OCI-LY1 (cell line): ENCODE measurements around the gene CCL25.

Experiments
- H2AFZ ChIP-seq: fragments of 200-600 bp; sonication (generic), shearing (Covaris generic); 2 replicates; pipeline ENCODE4 v1.6.0; 2014; ENCODE audit warnings: antibody characterized with exemption, mild to moderate bottlenecking, low read length
- H3F3A ChIP-seq: fragments of 200-600 bp; sonication (generic), shearing (Covaris generic); 2 replicates; pipeline ENCODE4 v1.6.0; 2014; ENCODE audit warnings: mild to moderate bottlenecking, antibody characterized with exemption, low read length, moderate library complexity; ENCODE audit not compliant: insufficient read depth
- H3K27ac ChIP-seq: fragments of 200-600 bp; sonication (generic); 2 replicates; pipeline ENCODE4 v1.5.1; 2014; ENCODE audit warnings: low read length, mixed run types, mild to moderate bottlenecking, low read depth; ENCODE audit not compliant: poor library complexity, severe bottlenecking
- H3K27me3 ChIP-seq: fragments of 200-600 bp; sonication (generic); 2 replicates; pipeline ENCODE4 v1.6.0; 2014; ENCODE audit warnings: antibody characterized with exemption, mild to moderate bottlenecking, low read length, moderate library complexity; ENCODE audit not compliant: insufficient read depth
- H3K36me3 ChIP-seq: fragments of 200-600 bp; sonication (generic); 2 replicates; pipeline ENCODE4 v1.6.1; 2014; ENCODE audit warnings: mild to moderate bottlenecking, antibody characterized with exemption, low read length, moderate library complexity, mixed read lengths; ENCODE audit not compliant: insufficient read depth
- H3K4me1 ChIP-seq: fragments of 200-600 bp; sonication (generic); 2 replicates; pipeline ENCODE4 v1.5.1; 2014; ENCODE audit warnings: mild to moderate bottlenecking, low read length, moderate library complexity; ENCODE audit not compliant: insufficient read depth, severe bottlenecking
- H3K4me2 ChIP-seq: fragments of 200-600 bp; sonication (generic), shearing (Covaris generic); 2 replicates; pipeline ENCODE4 v1.6.1; 2014; ENCODE audit warnings: low read length
- H3K4me3 ChIP-seq: fragments of 200-600 bp; sonication (generic); 2 replicates; pipeline ENCODE4 v1.5.1; 2014; ENCODE audit warnings: low read length, low read depth, mild to moderate bottlenecking, mixed read lengths; ENCODE audit not compliant: poor library complexity, severe bottlenecking
- H3K79me2 ChIP-seq: fragments of 200-600 bp; shearing (Covaris generic); 2 replicates; pipeline ENCODE4 v1.6.1; 2016; ENCODE audit warnings: mixed run types, low read length, mixed read lengths; ENCODE audit not compliant: insufficient read depth
- H3K9ac ChIP-seq: fragments of 200-600 bp; sonication (generic), shearing (Covaris generic); 2 replicates; pipeline ENCODE4 v1.6.1; 2014; ENCODE audit warnings: mild to moderate bottlenecking, low read length, mixed read lengths
- H3K9me2 ChIP-seq: fragments of 200-600 bp; sonication (generic), shearing (Covaris generic); 2 replicates; pipeline ENCODE4 v1.6.1; 2014; ENCODE audit warnings: low read depth, mild to moderate bottlenecking, low read length, mixed read lengths
- H3K9me3 ChIP-seq: fragments of 200-600 bp; shearing (Covaris generic); 2 replicates; pipeline ENCODE4 v1.6.1; 2014; ENCODE audit warnings: low read length, mixed read lengths
- H4K20me1 ChIP-seq: fragments of 200-600 bp; sonication (generic), shearing (Covaris generic); 2 replicates; pipeline ENCODE4 v1.6.0; 2016; ENCODE audit warnings: mild to moderate bottlenecking, low read length; ENCODE audit not compliant: insufficient read depth
- EZH2 ChIP-seq: fragments of 200-600 bp; sonication (generic), shearing (Covaris generic); IDR thresholded peaks from 2 replicates; pipeline ENCODE4 v1.8.0; 2017; ENCODE audit warnings: borderline replicate concordance, mixed run types, mild to moderate bottlenecking, antibody characterized with exemption, low read length, moderate library complexity, mixed read lengths
- TF ChIP-seq, protein P1 (sequence below): fragments of 200-600 bp; sonication (generic), shearing (Covaris generic); IDR thresholded peaks from 2 replicates; pipeline ENCODE4 v1.5.1; 2017; ENCODE audit warnings: mild to moderate bottlenecking, antibody characterized with exemption, low read length, moderate library complexity, mixed read lengths

CCL25 gene

DNA sequence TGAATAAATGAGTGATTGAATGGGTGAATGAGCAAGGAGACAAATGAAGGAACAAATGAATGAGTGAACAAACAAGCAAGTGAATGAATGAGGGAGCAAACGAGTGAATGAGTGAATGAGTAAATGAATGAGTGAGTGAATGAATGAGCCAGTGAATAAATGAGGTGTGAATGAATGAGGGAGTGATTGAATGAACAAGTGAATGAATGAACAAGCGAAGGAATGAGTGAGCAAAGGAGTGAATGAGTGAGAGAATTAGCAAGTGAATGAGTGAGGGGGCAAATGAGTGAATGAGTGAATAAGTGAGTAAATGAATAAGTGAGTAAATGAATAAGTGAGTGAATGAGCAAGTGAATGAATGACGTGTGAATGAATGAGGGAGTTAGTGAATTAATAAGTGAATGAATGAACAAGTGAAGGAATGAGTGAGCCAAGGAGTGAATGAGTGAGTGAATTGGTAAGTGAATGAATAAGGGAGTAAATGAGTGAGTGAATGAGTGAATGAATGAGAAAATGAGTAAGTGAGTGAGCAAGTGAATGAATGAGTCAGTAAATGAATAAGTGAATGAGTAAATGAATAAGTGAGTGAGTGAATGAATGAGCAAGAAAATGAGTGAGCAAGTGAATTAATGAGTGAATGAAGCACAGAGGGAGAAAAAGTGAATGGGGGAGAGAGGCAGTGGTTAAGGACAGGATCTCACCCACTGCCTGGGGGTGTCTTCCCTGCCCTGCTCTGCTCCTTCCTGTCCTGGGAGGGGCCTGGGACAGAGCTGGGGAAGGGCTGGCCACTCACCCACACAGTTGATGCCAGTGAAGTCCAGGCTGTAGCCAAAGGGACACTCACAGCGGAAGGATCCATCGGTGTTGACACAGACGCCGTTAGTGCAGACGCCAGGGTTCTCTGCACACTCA is 36.4 kb downstream of the CCL25 start:
- H3K36me3 ChIP-seq: no peaks in the 10 kb centered on the region

DNA sequence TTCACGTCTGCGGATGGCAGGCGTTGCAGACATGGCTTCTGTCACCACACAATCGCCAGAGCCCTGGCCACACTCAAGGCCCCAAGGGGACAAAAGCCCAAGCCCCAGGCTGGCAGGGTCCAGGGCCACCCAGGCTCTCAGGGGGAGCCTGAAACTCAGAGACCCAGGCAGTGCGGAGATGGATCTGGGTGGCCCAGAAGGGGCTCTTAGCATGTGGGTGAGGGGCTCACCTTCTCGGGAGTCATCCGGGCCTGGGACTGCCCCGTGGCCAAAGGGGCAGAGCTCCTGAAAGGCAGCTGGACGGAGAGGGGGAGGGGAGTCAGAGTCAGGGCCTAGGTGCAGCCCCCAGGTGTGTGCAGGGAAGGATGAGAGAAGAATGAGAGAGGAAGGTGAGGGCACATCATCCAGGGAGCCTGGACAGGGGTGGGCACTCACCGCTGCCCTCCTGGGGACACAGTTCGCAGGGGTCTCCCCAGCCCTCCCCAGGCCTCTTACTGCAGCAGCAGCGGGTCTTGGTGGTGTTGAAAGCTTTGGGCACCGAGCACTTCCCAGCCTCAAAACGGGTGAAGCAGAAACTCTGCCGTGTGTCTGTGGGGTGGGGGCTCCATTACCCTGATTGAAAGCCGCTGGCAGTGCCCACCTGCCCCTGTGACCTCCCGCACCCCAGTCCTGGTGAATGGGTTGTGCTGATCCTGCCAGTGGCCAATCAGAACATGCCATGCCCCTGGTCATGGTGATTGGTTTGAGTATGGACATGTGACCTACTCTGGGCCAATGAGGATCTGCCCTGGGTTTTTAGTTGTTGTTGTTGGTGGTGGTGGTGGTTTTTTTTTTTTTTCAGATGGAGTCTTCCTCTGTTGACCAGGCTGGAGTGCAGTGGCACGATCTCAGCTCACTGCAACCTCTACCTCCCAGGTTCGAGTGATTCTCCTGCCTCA is 37.4 kb downstream of the CCL25 start:
- Histone ChIP-seq H3K79me2 (no peaks in the 10 kb centered on the region), H2AFZ (no peak overlapping the region), H3K27ac (no peak overlapping the region), H3K36me3 (no peaks in the 10 kb centered on the region), H3K9ac (no peak overlapping the region), H3K4me3 (no peak overlapping the region), H3K9me2 (no peaks in the 10 kb centered on the region), H3F3A (no peaks in the 10 kb centered on the region), H3K4me2 (no peak overlapping the region), H4K20me1 (no peaks in the 10 kb centered on the region), H3K27me3 (no peaks in the 10 kb centered on the region; the same call in 1 of the 2 replicates), H3K4me1 (no peaks in the 10 kb centered on the region), H3K9me3 (no peaks in the 10 kb centered on the region; the same call in 1 of the 2 replicates)
- no peak for TF ChIP-seq EZH2
- TF ChIP-seq, protein P1, sequence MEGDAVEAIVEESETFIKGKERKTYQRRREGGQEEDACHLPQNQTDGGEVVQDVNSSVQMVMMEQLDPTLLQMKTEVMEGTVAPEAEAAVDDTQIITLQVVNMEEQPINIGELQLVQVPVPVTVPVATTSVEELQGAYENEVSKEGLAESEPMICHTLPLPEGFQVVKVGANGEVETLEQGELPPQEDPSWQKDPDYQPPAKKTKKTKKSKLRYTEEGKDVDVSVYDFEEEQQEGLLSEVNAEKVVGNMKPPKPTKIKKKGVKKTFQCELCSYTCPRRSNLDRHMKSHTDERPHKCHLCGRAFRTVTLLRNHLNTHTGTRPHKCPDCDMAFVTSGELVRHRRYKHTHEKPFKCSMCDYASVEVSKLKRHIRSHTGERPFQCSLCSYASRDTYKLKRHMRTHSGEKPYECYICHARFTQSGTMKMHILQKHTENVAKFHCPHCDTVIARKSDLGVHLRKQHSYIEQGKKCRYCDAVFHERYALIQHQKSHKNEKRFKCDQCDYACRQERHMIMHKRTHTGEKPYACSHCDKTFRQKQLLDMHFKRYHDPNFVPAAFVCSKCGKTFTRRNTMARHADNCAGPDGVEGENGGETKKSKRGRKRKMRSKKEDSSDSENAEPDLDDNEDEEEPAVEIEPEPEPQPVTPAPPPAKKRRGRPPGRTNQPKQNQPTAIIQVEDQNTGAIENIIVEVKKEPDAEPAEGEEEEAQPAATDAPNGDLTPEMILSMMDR: no peak

More for the DNA sequence above, 36.4 kb downstream of the CCL25 start:
- no peak overlapping the region for H3K9ac ChIP-seq
- no peak overlapping the region for H3K4me3 ChIP-seq
- no peaks in the 10 kb centered on the region for H3K79me2 ChIP-seq
- no peaks in the 10 kb centered on the region for H3F3A ChIP-seq
- TF ChIP-seq, protein P1: no peak
- no peak for TF ChIP-seq EZH2
- H2AFZ ChIP-seq: no peak overlapping the region
- no peaks in the 10 kb centered on the region; the same call in 1 of the 2 replicates for H3K9me3 ChIP-seq
- no peak overlapping the region for H3K27ac ChIP-seq
- no peak overlapping the region for H3K4me2 ChIP-seq
- no peaks in the 10 kb centered on the region; the same call in 1 of the 2 replicates for H3K27me3 ChIP-seq
- no peaks in the 10 kb centered on the region for H3K9me2 ChIP-seq
- no peaks in the 10 kb centered on the region for H3K4me1 ChIP-seq
- no peaks in the 10 kb centered on the region for H4K20me1 ChIP-seq

DNA sequence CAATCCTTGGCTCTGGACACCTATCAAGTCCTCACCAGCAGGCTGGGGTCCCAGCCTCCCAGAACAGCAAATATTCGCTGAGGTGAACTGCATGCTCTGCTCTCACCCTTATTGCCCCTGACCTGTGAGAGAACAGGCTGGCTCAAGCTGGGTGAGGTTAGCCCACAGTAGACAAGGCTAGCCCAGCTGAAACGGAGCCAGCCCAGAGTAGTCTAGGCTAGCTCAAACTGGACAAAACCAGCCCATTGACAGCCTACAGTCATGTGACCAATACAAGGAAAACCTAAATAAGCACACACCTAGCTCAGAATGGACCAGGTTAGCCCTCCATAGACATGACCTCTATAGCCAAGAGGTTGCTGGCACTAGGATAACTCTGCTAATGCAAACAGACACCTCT is 38.4 kb downstream of the CCL25 start:
- H3K36me3 ChIP-seq: no peaks in the 10 kb centered on the region
- no peak overlapping the region for H3K4me3 ChIP-seq
- H3K4me1 ChIP-seq: no peaks in the 10 kb centered on the region
- no peaks in the 10 kb centered on the region for H3K9me2 ChIP-seq
- TF ChIP-seq EZH2: no peak
- TF ChIP-seq, protein P1: no peak
- peaks cover 7% of the 10 kb centered on the region for H3K9me3 ChIP-seq
- no peaks in the 10 kb centered on the region; the same call in 1 of the 2 replicates for H3K27me3 ChIP-seq
- no peak overlapping the region for H3K27ac ChIP-seq
- no peaks in the 10 kb centered on the region for H3K79me2 ChIP-seq
- H3K9ac ChIP-seq: no peak overlapping the region
- no peak overlapping the region for H3K4me2 ChIP-seq
- H3F3A ChIP-seq: no peaks in the 10 kb centered on the region
- H4K20me1 ChIP-seq: no peaks in the 10 kb centered on the region
- no peak overlapping the region for H2AFZ ChIP-seq
